Fibroblast of lung (primary cell): ENCODE data around the gene MROH7. TPM values are rescaled to one million over a fixed set of nuclear protein-coding genes. Genes with fewer than 3 reads are reported as not detected.

ENCODE experiments used
- DNase-seq, 2 donors: peaks; one replicate each; pipeline versions ENCODE4 v3.0.0 to v3.0.0-alpha.2; 2010; ENCODE audit warnings: low read depth in 2 of 2
- H2AFZ ChIP-seq: 2 replicates; pipeline ENCODE4 v1.5.1; 2012; ENCODE audit warnings: low read length, control low read depth, inconsistent platforms
- H3K27ac ChIP-seq: 2 replicates; pipeline ENCODE4 v1.5.1; 2011; ENCODE audit warnings: low read length, control low read depth; ENCODE audit not compliant: insufficient read depth
- H3K27me3 ChIP-seq: 2 replicates; pipeline ENCODE4 v1.5.1; 2011; ENCODE audit warnings: mild to moderate bottlenecking, low read length; ENCODE audit not compliant: control insufficient read depth, insufficient read depth
- H3K36me3 ChIP-seq: 2 replicates; pipeline ENCODE4 v1.5.1; 2011; ENCODE audit warnings: low read length; ENCODE audit not compliant: control insufficient read depth, insufficient read depth
- H3K4me1 ChIP-seq: 2 replicates; pipeline ENCODE4 v1.5.1; 2011; ENCODE audit warnings: low read length; ENCODE audit not compliant: control insufficient read depth, insufficient read depth; ENCODE audit errors: extremely low read depth
- H3K4me2 ChIP-seq: 2 replicates; pipeline ENCODE4 v1.5.1; 2011; ENCODE audit warnings: low read length, control low read depth; ENCODE audit not compliant: insufficient read depth; ENCODE audit errors: extremely low read depth
- H3K4me3 ChIP-seq, 4 experiments: fragments of 200-600 bp in 1 of 4; sonication (generic) in 1 of 4; replicated peaks in 1 of 4; 2 replicates each; pipeline ENCODE4 v1.5.1; 2011 to 2016; ENCODE audit warnings: low read length in 4 of 4, low read depth in 3 of 4, mild to moderate bottlenecking in 3 of 4, control low read depth in 2 of 4, inconsistent platforms in 1 of 4, mixed read lengths in 1 of 4; ENCODE audit not compliant: insufficient read depth in 1 of 4; ENCODE audit errors: control extremely low read depth in 1 of 4
- H3K79me2 ChIP-seq: 2 replicates; pipeline ENCODE4 v1.5.1; 2012; ENCODE audit warnings: mild to moderate bottlenecking, low read length, inconsistent platforms; ENCODE audit not compliant: control insufficient read depth, insufficient read depth
- H3K9ac ChIP-seq: 2 replicates; pipeline ENCODE4 v1.5.1; 2011; ENCODE audit warnings: mild to moderate bottlenecking, low read length, control low read depth; ENCODE audit not compliant: insufficient read depth
- H3K9me3 ChIP-seq: 2 replicates; pipeline ENCODE4 v1.5.1; 2012; ENCODE audit warnings: low read depth, low read length; ENCODE audit not compliant: control insufficient read depth, insufficient read depth
- H4K20me1 ChIP-seq: 2 replicates; pipeline ENCODE4 v1.5.1; 2011; ENCODE audit warnings: low read length; ENCODE audit not compliant: control insufficient read depth, insufficient read depth; ENCODE audit errors: extremely low read depth
- CTCF ChIP-seq, 2 donors: IDR thresholded peaks in 1 of 2; conservative IDR thresholded peaks in 1 of 2; 1 replicate in 1 of 2; 2 replicates in 1 of 2; pipeline ENCODE4 v1.5.1; 2011 to 2012; ENCODE audit warnings: low read length in 2 of 2, control low read depth in 1 of 2, inconsistent platforms in 1 of 2, low read depth in 1 of 2, mild to moderate bottlenecking in 1 of 2
- EZH2 ChIP-seq: IDR thresholded peaks from 2 replicates; pipeline ENCODE4 v1.5.1; 2012; ENCODE audit warnings: low read length, control low read depth, mild to moderate bottlenecking; ENCODE audit errors: missing control alignments
- polyA plus RNA-seq, 2 donors: library from polyadenylated mRNA; depleted of rRNA in 1 of 2; stranded (reverse) in 1 of 2; unstranded in 1 of 2; fragments of >200 nt; gene quantifications; 2 replicates each; pipeline ENCODE4 v1.2.1, GENCODE V29; 2011 to 2012; ENCODE audit warnings: missing spikeins in 1 of 2
- total RNA-seq: library from RNA; depleted of rRNA; stranded (reverse); fragments of >200 nt; gene quantifications from 2 replicates; pipeline ENCODE4 v1.2.1, GENCODE V29; 2014

Gene MROH7
- total and polyA plus RNA-seq, 2 donors (not counting 1 experiment from before 2014, with no cell fraction given) = 0.01 to 0.33 TPM

GRCh38 chr1:54650417-54650816 lies 8.8 kb downstream of the MROH7 start:
- Histone ChIP-seq H3K4me3 (no peak overlapping the region), H2AFZ (no peak overlapping the region), H3K79me2 (no peaks in the 10 kb centered on the region), H3K27me3 (peaks cover 13% of the 10 kb centered on the region), H3K9me3 (no peaks in the 10 kb centered on the region), H3K27ac (no peak overlapping the region), H3K36me3 (no peaks in the 10 kb centered on the region), H3K9ac (no peak overlapping the region), H4K20me1 (no peaks in the 10 kb centered on the region), H3K4me1 (no peaks in the 10 kb centered on the region), H3K4me2 (no peak overlapping the region)
- DNase-seq = no peak
- no peak for TF ChIP-seq CTCF (conservative IDR thresholded peaks at IDR 0.05 in 1 of 2, IDR thresholded peaks at IDR 0.05 in 1 of 2; ENCODE audit: low read depth in 1 of 2, low read length in 2 of 2)
- no peak for TF ChIP-seq EZH2

GRCh38 chr1:54651608-54652007 lies 10.0 kb downstream of the MROH7 start:
- no peak for DNase-seq
- Histone ChIP-seq H3K79me2 (no peaks in the 10 kb centered on the region), H4K20me1 (no peaks in the 10 kb centered on the region), H3K36me3 (no peaks in the 10 kb centered on the region), H3K27me3 (peaks cover 13% of the 10 kb centered on the region), H3K4me1 (no peaks in the 10 kb centered on the region), H2AFZ (no peak overlapping the region), H3K27ac (no peak overlapping the region), H3K9me3 (no peaks in the 10 kb centered on the region), H3K9ac (no peak overlapping the region), H3K4me3 (no peak overlapping the region), H3K4me2 (no peak overlapping the region)
- TF ChIP-seq CTCF (conservative IDR thresholded peaks at IDR 0.05 in 1 of 2, IDR thresholded peaks at IDR 0.05 in 1 of 2; ENCODE audit: low read depth in 1 of 2, low read length in 2 of 2) (no peak), EZH2 (no peak)

- Histone ChIP-seq H3K4me3 (no peak overlapping the region), H3K79me2 (no peaks in the 10 kb centered on the region)
- no peak for DNase-seq
Observed at GRCh38 chr1:54652168-54652567, 10.6 kb downstream of the MROH7 start.

More at GRCh38 chr1:54652168-54652567, 10.6 kb downstream of the MROH7 start:
- no peak overlapping the region for H3K4me2 ChIP-seq
- H3K27me3 ChIP-seq = peaks cover 13% of the 10 kb centered on the region
- no peaks in the 10 kb centered on the region for H4K20me1 ChIP-seq
- H3K9me3 ChIP-seq = no peaks in the 10 kb centered on the region
- no peaks in the 10 kb centered on the region for H3K36me3 ChIP-seq
- H2AFZ ChIP-seq = no peak overlapping the region
- no peak overlapping the region for H3K27ac ChIP-seq
- H3K9ac ChIP-seq = no peak overlapping the region
- TF ChIP-seq EZH2 = no peak
- TF ChIP-seq CTCF (conservative IDR thresholded peaks at IDR 0.05 in 1 of 2, IDR thresholded peaks at IDR 0.05 in 1 of 2; ENCODE audit: low read depth in 1 of 2, low read length in 2 of 2) = no peak
- no peaks in the 10 kb centered on the region for H3K4me1 ChIP-seq
